IMR-90 (cell line): ENCODE results near the gene MGRN1. TPM values are rescaled to one million over a fixed set of nuclear protein-coding genes. Genes with fewer than 3 reads are reported as not detected.
A peak's percentile ranks its signal among the peaks of the same experiment; 100 is the strongest.

Experiments used
- ATAC-seq: fragments of 200-7000 bp; cut with Tn5 transposase; 2 replicates; pipeline ENCODE4 v1.9.1; 2020; ENCODE audit warnings: low read depth, mild to moderate bottlenecking, moderate library complexity
- BruUV-seq: library from RNA; stranded (reverse); fragments of 400-500 nt; replicated peaks from 2 replicates; lab custom pipeline; 2021; lab: Mats Ljungman, UMichigan
- CTCF ChIA-PET: fragments of 300-600 bp; formaldehyde crosslinking; extraction: SDS; loops from one replicate; lab custom pipeline; 2021; ENCODE audit warnings: antibody characterized with exemption; lab: Yijun Ruan, JAX
- POLR2A ChIA-PET: fragments of 300-600 bp; sonication (Branson Sonifier 250); formaldehyde crosslinking; loops from one replicate; lab custom pipeline; 2022; ENCODE audit warnings: antibody characterized with exemption; ENCODE audit not compliant: unreplicated experiment; lab: Charles Lee
- DNase-seq: peaks from one replicate; pipeline ENCODE4 v3.0.0; 2013
- H2AFZ ChIP-seq: replicated peaks from 2 replicates; pipeline ENCODE3; 2013; ENCODE audit warnings: low read length, mild to moderate bottlenecking; ENCODE audit not compliant: poor library complexity
- H2AK5ac ChIP-seq: 2 replicates; pipeline ENCODE4 v1.6.1; 2013; ENCODE audit warnings: low read depth, low read length, inconsistent platforms
- H2AK9ac ChIP-seq: replicated peaks from 2 replicates; pipeline ENCODE3; 2013; ENCODE audit warnings: mild to moderate bottlenecking, low read depth, low read length, moderate library complexity; ENCODE audit not compliant: poor library complexity
- H2BK120ac ChIP-seq: 2 replicates; pipeline ENCODE4 v1.6.1; 2013; ENCODE audit warnings: low read depth, low read length, inconsistent platforms
- H2BK15ac ChIP-seq: 3 replicates; pipeline ENCODE4 v1.6.1; 2013; ENCODE audit warnings: low read depth, low read length, inconsistent platforms
- H2BK20ac ChIP-seq: 2 replicates; pipeline ENCODE4 v1.6.1; 2013; ENCODE audit warnings: low read depth, mild to moderate bottlenecking, inconsistent platforms, low read length, moderate library complexity
- H2BK5ac ChIP-seq: 2 replicates; pipeline ENCODE4 v1.6.1; 2013; ENCODE audit warnings: mild to moderate bottlenecking, low read depth, low read length, inconsistent platforms; ENCODE audit not compliant: poor library complexity, severe bottlenecking
- H3K14ac ChIP-seq: replicated peaks from 2 replicates; pipeline ENCODE4 v1.6.1; 2013; ENCODE audit warnings: low read depth, low read length, inconsistent platforms
- H3K18ac ChIP-seq: 2 replicates; pipeline ENCODE4 v1.6.1; 2013; ENCODE audit warnings: low read depth, low read length, control low read depth
- H3K23ac ChIP-seq: 2 replicates; pipeline ENCODE4 v1.6.1; 2013; ENCODE audit warnings: low read depth, low read length, inconsistent platforms
- H3K27ac ChIP-seq: 2 replicates; pipeline ENCODE4 v1.5.1; 2013; ENCODE audit warnings: mild to moderate bottlenecking, control low read depth, low read length; ENCODE audit not compliant: insufficient read depth
- H3K27me3 ChIP-seq: 2 replicates; pipeline ENCODE4 v1.6.1; 2013; ENCODE audit warnings: low read length; ENCODE audit not compliant: control insufficient read depth, insufficient read depth
- H3K36me3 ChIP-seq: 2 replicates; pipeline ENCODE4 v1.6.1; 2013; ENCODE audit warnings: low read length, mixed read lengths; ENCODE audit not compliant: control insufficient read depth, insufficient read depth
- H3K4ac ChIP-seq: 2 replicates; pipeline ENCODE4 v1.6.1; 2013; ENCODE audit warnings: low read depth, low read length, inconsistent platforms
- H3K4me1 ChIP-seq: 2 replicates; pipeline ENCODE4 v1.6.1; 2013; ENCODE audit warnings: low read length, mixed read lengths; ENCODE audit not compliant: control insufficient read depth, insufficient read depth
- H3K4me2 ChIP-seq: 2 replicates; pipeline ENCODE4 v1.6.1; 2013; ENCODE audit warnings: low read depth, mild to moderate bottlenecking, control low read depth, low read length, moderate library complexity
- H3K4me3 ChIP-seq: 2 replicates; pipeline ENCODE4 v1.5.1; 2013; ENCODE audit warnings: low read depth, mild to moderate bottlenecking, control low read depth, low read length, moderate library complexity; ENCODE audit not compliant: insufficient read depth
- H3K56ac ChIP-seq: 2 replicates; pipeline ENCODE4 v1.6.1; 2013; ENCODE audit warnings: low read length, inconsistent platforms; ENCODE audit not compliant: insufficient read depth; ENCODE audit errors: extremely low read depth
- H3K79me1 ChIP-seq, 2 experiments: 2 replicates each; pipeline ENCODE4 v1.6.1; 2013; ENCODE audit warnings: low read length in 2 of 2, inconsistent platforms in 1 of 2, low read depth in 1 of 2
- H3K9ac ChIP-seq: 2 replicates; pipeline ENCODE4 v1.6.1; 2013; ENCODE audit warnings: low read depth, low read length, control low read depth
- H3K9me1 ChIP-seq: 2 replicates; pipeline ENCODE4 v1.6.1; 2013; ENCODE audit warnings: low read length, inconsistent platforms; ENCODE audit not compliant: insufficient read depth
- H3K9me3 ChIP-seq: 2 replicates; pipeline ENCODE4 v1.6.1; 2013; ENCODE audit warnings: low read length; ENCODE audit not compliant: control insufficient read depth, insufficient read depth
- H4K20me1 ChIP-seq: 2 replicates; pipeline ENCODE4 v1.6.1; 2013; ENCODE audit warnings: low read length, inconsistent platforms; ENCODE audit not compliant: insufficient read depth
- H4K5ac ChIP-seq: 2 replicates; pipeline ENCODE4 v1.6.1; 2013; ENCODE audit warnings: mild to moderate bottlenecking, low read depth, low read length, control low read depth
- H4K8ac ChIP-seq, 2 experiments: 2 replicates each; pipeline ENCODE4 v1.6.1; 2013; ENCODE audit warnings: low read depth in 2 of 2, low read length in 2 of 2, control low read depth in 1 of 2, inconsistent platforms in 1 of 2
- H4K91ac ChIP-seq: 2 replicates; pipeline ENCODE4 v1.6.1; 2013; ENCODE audit warnings: low read depth, low read length, inconsistent platforms; ENCODE audit not compliant: insufficient read depth
- CEBPB ChIP-seq: IDR thresholded peaks from 2 replicates; pipeline ENCODE4 v1.6.1; 2012; ENCODE audit warnings: low read depth, low read length, improper control_type of control experiment
- CTCF ChIP-seq: conservative IDR thresholded peaks from 2 replicates; pipeline ENCODE4 v1.5.1; 2012; ENCODE audit warnings: mild to moderate bottlenecking, low read depth, low read length, improper control_type of control experiment
- ELK1 ChIP-seq: fragments of 150-350 bp; IDR thresholded peaks from 2 replicates; pipeline ENCODE4 v1.6.1; 2016; ENCODE audit warnings: low read depth, mild to moderate bottlenecking, low read length, moderate library complexity, borderline replicate concordance
- FOS ChIP-seq: fragments of 150-350 bp; IDR thresholded peaks from 2 replicates; pipeline ENCODE4 v1.6.1; 2016; ENCODE audit warnings: low read depth, low read length
- MAZ ChIP-seq: IDR thresholded peaks from 2 replicates; pipeline ENCODE4 v1.6.1; 2012; ENCODE audit warnings: low read depth, mild to moderate bottlenecking, low read length, improper control_type of control experiment, moderate library complexity, borderline replicate concordance
- POLR2A ChIP-seq: IDR thresholded peaks from 2 replicates; pipeline ENCODE4 v1.6.1; 2012; ENCODE audit warnings: mild to moderate bottlenecking, low read depth, low read length
- RAD21 ChIP-seq: IDR thresholded peaks from 2 replicates; pipeline ENCODE4 v1.6.1; 2012; ENCODE audit warnings: low read length, improper control_type of control experiment
- SMC3 ChIP-seq: fragments of 150-350 bp; IDR thresholded peaks from 2 replicates; pipeline ENCODE4 v1.6.1; 2016; ENCODE audit warnings: low read depth, mild to moderate bottlenecking, antibody characterized with exemption, low read length, moderate library complexity
- USF2 ChIP-seq: fragments of 150-350 bp; IDR thresholded peaks from 2 replicates; pipeline ENCODE4 v1.6.1; 2017; ENCODE audit warnings: mild to moderate bottlenecking, antibody characterized with exemption, low read length, low read depth
- WGBS, 2 experiments: methylation state at CpG; one replicate each; pipeline versions ENCODE4 v1.1.5 to v1.1.7; 2013; ENCODE audit warnings: missing lambda C conversion rate in 2 of 2; ENCODE audit not compliant: insufficient read length in 1 of 2; ENCODE audit errors: extremely low coverage in 2 of 2; 5-methylcytosine and 5-hydroxymethylcytosine counted together
- dilution Hi-C: fragments of 300-500 bp; cut with HindIII; formaldehyde crosslinking; loops from one replicate; pipeline ENCODE4 v1.14.3; 2018; ENCODE audit warnings: low sequenced_read_pairs; ENCODE audit not compliant: unreplicated experiment
- in situ Hi-C: fragments of 300-500 bp; cut with MboI; formaldehyde crosslinking; loops from 3 replicates; pipeline ENCODE4 v1.14.3; 2019; ENCODE audit warnings: low sequenced_read_pairs, inconsistent platforms, mixed read lengths
- intact Hi-C: fragments of 100-400 bp; cut with micrococcal nuclease; formaldehyde crosslinking; loops from 2 replicates; pipeline ENCODE4 v1.10.0; 2022
- polyA plus RNA-seq, 3 experiments: library from polyadenylated mRNA; depleted of rRNA; stranded (reverse); fragments of >200 nt; gene quantifications; 2 replicates each; pipeline ENCODE4 v1.2.3, GENCODE V29; 2012; ENCODE audit warnings: low replicate concordance in 1 of 3
- total RNA-seq: library from RNA; depleted of rRNA; stranded (reverse); fragments of >200 nt; gene quantifications from 2 replicates; pipeline ENCODE4 v1.2.3, GENCODE V29; 2012

The MGRN1 gene
- total and polyA plus RNA-seq, 2 of the 4 experiments (the other 2 are of a cell fraction), result 11.7 to 32.7 TPM

GRCh38 chr16:4695473-4696171 lies 71.0 kb downstream of the MGRN1 start (continued):
- no peak for TF ChIP-seq CEBPB

GRCh38 chr16:4696172-4696904 lies 71.7 kb downstream of the MGRN1 start:
- TF ChIP-seq POLR2A, result no peak
- TF ChIP-seq ELK1, result no peak
- no peak for TF ChIP-seq FOS
- no peak for TF ChIP-seq SMC3
- no peak for TF ChIP-seq RAD21
- no peak for TF ChIP-seq CTCF
- no peak for TF ChIP-seq USF2
- TF ChIP-seq MAZ, result no peak
- Histone ChIP-seq H4K91ac (no peak overlapping the region), H3K36me3 (peaks cover 55% of the 10 kb centered on the region), H4K8ac (no peak overlapping the region), H3K4me2 (no peak overlapping the region), H2BK20ac (no peak overlapping the region), H3K9ac (no peak overlapping the region), H3K27me3 (no peaks in the 10 kb centered on the region), H3K4me3 (no peak overlapping the region), H2BK5ac (no peak overlapping the region), H3K56ac (no peak overlapping the region), H3K4ac (no peak overlapping the region), H3K27ac (no peak overlapping the region), H2BK120ac (no peak overlapping the region), H3K4me1 (peaks cover 7% of the 10 kb centered on the region), H3K23ac (no peak overlapping the region), H3K9me1 (peaks cover 8% of the 10 kb centered on the region; the same call in 1 of the 2 replicates), H3K18ac (no peak overlapping the region), H3K79me1 (peaks cover 0 to 26% of the 10 kb centered on the region in 2 experiments; a peak in 3 of 4 replicates), H3K9me3 (no peaks in the 10 kb centered on the region), H3K14ac (no peak overlapping the region), H4K20me1 (peaks cover 20% of the 10 kb centered on the region), H2AFZ (no peak overlapping the region), H4K5ac (no peak overlapping the region), H2BK15ac (no peak overlapping the region), H2AK9ac (peak overlapping the region; percentile 43), H2AK5ac (no peak overlapping the region)
- POLR2A ChIA-PET, result no interaction called here
- BruUV-seq, result no TSS peak
- dilution Hi-C loops, result no loop called here
- ATAC-seq (no peak), DNase-seq (no peak)
- intact Hi-C loops, result no loop called here
- in situ Hi-C loops, result no loop called here
- CTCF ChIA-PET, result interaction anchor here (1.4 kb wide), 1 partner anchor 10 kb away, joined by 3 read pairs; no protein-coding TSS in a partner anchor
- 68% methylated on average over 11 of the region's 19 CpGs; no CpG with 5 or more reads in 1 of the 2 experiments for WGBS, 2 experiments
